Thoracic aorta (tissue), 2 donors: ENCODE measurements around the gene CFDP1. TPM values are rescaled to one million over a fixed set of nuclear protein-coding genes. Genes with fewer than 3 reads are reported as not detected.
"Not testable (repeated sequence)": the region's sequence is repeated elsewhere in the genome, so short reads cannot be mapped to it uniquely, and the experiment has no call there.

Experiments
- ATAC-seq: fragments of 150-250 bp; one replicate; pipeline ENCODE4 v1.8.0; 2017; ENCODE audit warnings: low read depth; ENCODE audit not compliant: insufficient number of reproducible peaks, low FRiP score
- DNase-seq: peaks from one replicate; pipeline ENCODE4 v3.0.0-alpha.2; 2020; ENCODE audit warnings: low spot score
- H3K27ac ChIP-seq, 2 donors: fragments of 200-600 bp; sonication (generic); 1 replicate in 1 of 2; 2 replicates in 1 of 2; pipeline ENCODE4 v1.5.1; 2016; ENCODE audit warnings: mild to moderate bottlenecking in 2 of 2, moderate library complexity in 2 of 2
- H3K27me3 ChIP-seq: fragments of 200-600 bp; sonication (generic); replicated peaks from 2 replicates; pipeline ENCODE4 v1.6.0; 2016; ENCODE audit warnings: mild to moderate bottlenecking; ENCODE audit not compliant: insufficient read depth
- H3K36me3 ChIP-seq: fragments of 200-600 bp; sonication (generic); one replicate; pipeline ENCODE4 v1.5.1; 2016
- H3K4me1 ChIP-seq, 2 donors: fragments of 200-600 bp; sonication (generic); 1 replicate in 1 of 2; 2 replicates in 1 of 2; pipeline versions ENCODE4 v1.5.1 to v1.6.0; 2016; ENCODE audit warnings: low read depth in 2 of 2, mild to moderate bottlenecking in 1 of 2; ENCODE audit not compliant: control insufficient read depth in 1 of 2
- H3K4me3 ChIP-seq: fragments of 200-600 bp; sonication (generic); 2 replicates; pipeline ENCODE4 v1.5.1; 2016; ENCODE audit warnings: mild to moderate bottlenecking
- H3K9me3 ChIP-seq: fragments of 200-600 bp; sonication (generic); 2 replicates; pipeline ENCODE4 v1.5.1; 2016
- total RNA-seq, 2 donors: library from RNA; depleted of rRNA; stranded (reverse); fragments of >200 nt; gene quantifications; one replicate each; pipeline versions ENCODE4 v1.1.0 to v1.2.3, GENCODE V29; 2016
- TF ChIP-seq, protein P1 (sequence below): fragments of 200-600 bp; sonication (generic); IDR thresholded peaks from one replicate; pipeline ENCODE4 v1.5.1; 2019; ENCODE audit warnings: antibody characterized with exemption

The CFDP1 gene
- total RNA-seq, 2 donors from 2014 or later = 31.1 to 84.7 TPM

DNA sequence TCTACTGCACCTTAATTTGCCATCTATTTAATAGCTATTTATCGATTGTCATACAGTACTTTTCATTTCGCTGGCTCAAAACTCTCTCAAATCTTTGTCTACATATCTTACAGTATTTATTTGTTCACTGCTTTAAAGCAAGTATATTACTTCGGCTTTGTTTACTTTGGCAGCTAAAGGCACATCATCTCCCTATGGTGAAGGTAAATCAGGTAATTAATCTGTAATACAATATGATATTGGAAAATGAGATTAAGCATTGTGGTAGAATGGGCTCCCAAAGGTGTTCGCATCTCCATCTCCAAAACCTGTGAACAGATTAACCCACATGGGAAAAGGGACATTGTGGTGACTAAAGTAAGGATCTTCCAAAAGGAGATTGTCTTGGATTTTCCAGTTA is 24.7 kb upstream of the CFDP1 start:
- ATAC-seq = no peak
- Histone ChIP-seq H3K9me3 (no peaks in the 10 kb centered on the region), H3K4me3 (no peak overlapping the region), H3K36me3 (no peaks in the 10 kb centered on the region), H3K27me3 (no peaks in the 10 kb centered on the region), H3K4me1 (peaks cover 12 to 27% of the 10 kb centered on the region in 2 donors), H3K27ac (no peak overlapping the region)
- TF ChIP-seq, protein P1, sequence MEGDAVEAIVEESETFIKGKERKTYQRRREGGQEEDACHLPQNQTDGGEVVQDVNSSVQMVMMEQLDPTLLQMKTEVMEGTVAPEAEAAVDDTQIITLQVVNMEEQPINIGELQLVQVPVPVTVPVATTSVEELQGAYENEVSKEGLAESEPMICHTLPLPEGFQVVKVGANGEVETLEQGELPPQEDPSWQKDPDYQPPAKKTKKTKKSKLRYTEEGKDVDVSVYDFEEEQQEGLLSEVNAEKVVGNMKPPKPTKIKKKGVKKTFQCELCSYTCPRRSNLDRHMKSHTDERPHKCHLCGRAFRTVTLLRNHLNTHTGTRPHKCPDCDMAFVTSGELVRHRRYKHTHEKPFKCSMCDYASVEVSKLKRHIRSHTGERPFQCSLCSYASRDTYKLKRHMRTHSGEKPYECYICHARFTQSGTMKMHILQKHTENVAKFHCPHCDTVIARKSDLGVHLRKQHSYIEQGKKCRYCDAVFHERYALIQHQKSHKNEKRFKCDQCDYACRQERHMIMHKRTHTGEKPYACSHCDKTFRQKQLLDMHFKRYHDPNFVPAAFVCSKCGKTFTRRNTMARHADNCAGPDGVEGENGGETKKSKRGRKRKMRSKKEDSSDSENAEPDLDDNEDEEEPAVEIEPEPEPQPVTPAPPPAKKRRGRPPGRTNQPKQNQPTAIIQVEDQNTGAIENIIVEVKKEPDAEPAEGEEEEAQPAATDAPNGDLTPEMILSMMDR = no peak
- DNase-seq = no peak

DNA sequence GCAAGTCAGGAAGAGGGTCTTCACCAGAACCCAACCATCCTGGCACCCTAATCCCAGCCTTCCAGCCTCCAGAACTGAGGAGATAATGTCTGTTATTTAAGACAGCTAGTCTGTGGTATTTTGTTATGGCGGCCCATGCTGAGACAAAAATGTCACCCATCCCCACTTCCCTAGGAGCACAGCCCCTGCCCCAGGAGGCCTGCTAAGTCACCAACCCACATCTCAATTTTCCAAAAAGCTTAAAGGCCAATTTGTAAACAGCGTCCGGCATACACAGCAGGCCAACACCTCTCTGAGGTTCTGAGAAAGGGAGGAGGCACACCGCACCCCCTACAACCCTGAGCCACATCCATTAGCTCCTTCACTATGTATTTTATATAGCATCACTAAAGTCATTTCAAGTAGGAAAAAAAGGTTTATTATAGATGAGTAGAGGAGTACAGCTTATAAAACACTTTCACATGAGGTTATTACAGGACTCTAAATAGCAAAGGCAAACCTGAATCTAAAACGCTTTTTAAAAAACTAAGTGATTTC is 24.2 kb upstream of the CFDP1 start:
- H3K27ac ChIP-seq = no peak overlapping the region
- peaks cover 8 to 27% of the 10 kb centered on the region in 2 donors for H3K4me1 ChIP-seq
- H3K9me3 ChIP-seq = no peaks in the 10 kb centered on the region
- ATAC-seq (no peak), DNase-seq (no peak)
- H3K27me3 ChIP-seq = no peaks in the 10 kb centered on the region
- no peaks in the 10 kb centered on the region for H3K36me3 ChIP-seq
- TF ChIP-seq, protein P1 = no peak
- H3K4me3 ChIP-seq = no peak overlapping the region

DNA sequence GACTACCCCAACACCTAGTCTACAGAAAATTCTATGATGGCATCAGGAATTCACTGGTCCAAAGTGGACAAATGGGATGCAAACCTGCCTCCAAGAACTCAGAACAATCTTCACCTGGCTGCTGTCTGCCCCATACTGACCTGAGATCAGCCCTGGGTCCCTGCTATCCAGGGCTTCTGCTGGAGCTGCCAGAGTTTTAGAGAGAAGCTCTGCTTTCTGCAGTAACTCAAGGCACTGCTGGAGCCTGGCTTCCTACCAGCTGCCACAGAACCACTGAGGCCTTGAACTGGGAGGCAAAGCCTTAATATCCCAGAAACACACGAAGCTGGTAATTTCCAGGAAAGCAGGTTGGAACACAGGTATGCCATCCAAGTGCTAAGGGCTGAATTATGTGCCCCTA is 23.7 kb upstream of the CFDP1 start:
- Histone ChIP-seq H3K27ac (no peak overlapping the region), H3K4me3 (no peak overlapping the region), H3K9me3 (no peaks in the 10 kb centered on the region), H3K36me3 (no peaks in the 10 kb centered on the region), H3K27me3 (no peaks in the 10 kb centered on the region), H3K4me1 (peaks cover 7 to 22% of the 10 kb centered on the region in 2 donors)
- DNase-seq (no peak), ATAC-seq (no peak)
- TF ChIP-seq, protein P1 = no peak

DNA sequence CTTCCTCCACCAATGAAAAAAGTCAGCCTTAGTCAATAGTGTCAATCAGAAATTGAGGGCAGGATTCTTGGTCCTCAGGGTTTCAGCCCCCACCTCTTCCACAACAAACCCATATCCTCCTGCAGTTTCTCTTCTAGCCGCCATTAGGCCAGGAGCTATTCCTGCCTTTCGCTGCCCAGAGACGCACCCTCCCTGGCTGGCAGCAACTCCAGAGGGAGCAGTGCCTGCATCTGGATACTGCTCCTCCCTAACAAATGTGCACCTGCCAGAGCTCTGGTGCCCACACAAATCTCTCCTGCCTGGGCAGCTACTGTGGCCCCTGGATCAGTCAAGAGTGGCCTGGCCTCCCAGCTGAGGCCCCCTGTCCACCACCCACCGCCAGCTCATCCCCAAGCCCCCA is 23.2 kb upstream of the CFDP1 start:
- ATAC-seq, H3K4me3 ChIP-seq, H3K36me3 ChIP-seq, H3K27me3 ChIP-seq, H3K9me3 ChIP-seq, DNase-seq, H3K27ac ChIP-seq: not testable (repeated sequence)
- H3K4me1 ChIP-seq = peaks cover 3 to 19% of the 10 kb centered on the region in 2 donors

DNA sequence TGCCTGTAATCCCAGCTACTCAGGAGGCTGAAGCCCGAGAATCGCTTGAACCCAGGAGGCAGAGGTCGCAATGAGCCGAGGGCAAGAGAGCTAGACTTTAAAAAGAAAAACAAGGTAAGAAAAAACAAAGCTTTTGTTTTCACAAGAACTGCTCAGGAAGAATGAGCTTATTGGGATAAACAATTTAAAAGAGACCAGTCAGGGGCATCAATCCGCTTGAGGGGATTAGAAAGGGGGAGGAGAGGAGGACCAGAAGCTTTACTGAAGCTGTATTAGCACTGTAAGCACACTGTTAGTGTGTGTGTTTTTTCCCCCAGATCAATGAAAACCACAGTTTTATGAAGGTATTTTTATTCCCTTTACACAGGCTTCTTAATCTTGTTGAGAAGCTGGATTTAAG is 22.4 kb upstream of the CFDP1 start:
- Histone ChIP-seq H3K27me3 (no peaks in the 10 kb centered on the region), H3K4me3 (no peak overlapping the region), H3K9me3 (no peaks in the 10 kb centered on the region), H3K27ac (no peak overlapping the region), H3K4me1 (peaks cover 0 to 17% of the 10 kb centered on the region in 2 donors), H3K36me3 (peaks cover 9% of the 10 kb centered on the region)
- DNase-seq (no peak), ATAC-seq (no peak)
- TF ChIP-seq, protein P1 = no peak
